A549 (cell line): ENCODE data around the gene WNT8B. TPM values are rescaled to one million over a fixed set of nuclear protein-coding genes. Genes with fewer than 3 reads are reported as not detected.
A peak's percentile ranks its signal among the peaks of the same experiment; 100 is the strongest.

Experiments used
- ATAC-seq, 2 experiments: fragments of 200-7000 bp in 1 of 2; fragments of >200 bp in 1 of 2; cut with Nextera tagmentation in 1 of 2; cut with Tn5 transposase in 1 of 2; 3 replicates each; pipeline versions ENCODE4 v1.8.0 to v1.9.1; 2018 to 2020; ENCODE audit warnings: mild to moderate bottlenecking in 1 of 2, moderate library complexity in 1 of 2
- CTCF ChIA-PET: fragments of 300-600 bp; sonication (Branson Sonifier 250); formaldehyde crosslinking; extraction: SDS; loops from one replicate; lab custom pipeline; 2021; ENCODE audit warnings: antibody characterized with exemption, inconsistent platforms; lab: Yijun Ruan, JAX
- POLR2A ChIA-PET: fragments of 350-600 bp; formaldehyde crosslinking; extraction: SDS; loops from one replicate; lab custom pipeline; 2021; ENCODE audit warnings: antibody characterized with exemption, inconsistent platforms; lab: Yijun Ruan, JAX
- DNase-seq, 2 experiments: peaks; one replicate each; pipeline versions ENCODE4 v3.0.0 to v3.0.0-alpha.2; 2011 to 2016; ENCODE audit warnings: low read depth in 1 of 2, low spot score in 1 of 2
- FAIRE-seq: peaks from 2 replicates; lab custom pipeline; 2011; peaks lifted over from hg19 to GRCh38; lab: Jason Lieb, UNC
- H3K27ac ChIP-seq, 2 experiments: fragments of >200 bp; sonication (Bioruptor Twin); formaldehyde crosslinking; 3 replicates each; pipeline ENCODE4 v1.5.1; 2016 to 2017
- H3K4me1 ChIP-seq: fragments of >200 bp; sonication (Bioruptor Twin); formaldehyde crosslinking; 3 replicates; pipeline ENCODE4 v1.6.1; 2016
- H3K4me2 ChIP-seq: fragments of >200 bp; sonication (Bioruptor Twin); formaldehyde crosslinking; 3 replicates; pipeline ENCODE4 v1.6.1; 2016
- H3K4me3 ChIP-seq: fragments of >200 bp; sonication (Bioruptor Twin); formaldehyde crosslinking; 3 replicates; pipeline ENCODE4 v1.5.1; 2016
- H3K9me3 ChIP-seq: fragments of >200 bp; sonication (Bioruptor Twin); formaldehyde crosslinking; 3 replicates; pipeline ENCODE4 v1.6.1; 2016
- BHLHE40 ChIP-seq: IDR thresholded peaks from 2 replicates; pipeline ENCODE4 v1.6.1; 2012; ENCODE audit warnings: low read depth, low read length, inconsistent platforms
- CBX2 ChIP-seq: fragments of 200-600 bp; sonication (generic); IDR thresholded peaks from 2 replicates; pipeline ENCODE4 v1.6.1; 2016; ENCODE audit warnings: low read depth, mild to moderate bottlenecking, borderline replicate concordance
- CBX8 ChIP-seq: fragments of 200-600 bp; sonication (generic); IDR thresholded peaks from 2 replicates; pipeline ENCODE4 v1.6.1; 2016
- CEBPB ChIP-seq, 2 experiments: fragments of >200 bp in 1 of 2; sonication (Bioruptor Twin) in 1 of 2; formaldehyde crosslinking in 1 of 2; IDR thresholded peaks; 2 replicates each; pipeline ENCODE4 v1.6.1; 2012 to 2016
- CHD2 ChIP-seq: fragments of 150-350 bp; IDR thresholded peaks from 2 replicates; pipeline ENCODE4 v1.6.1; 2014; ENCODE audit warnings: low read length; ENCODE audit not compliant: partially characterized antibody
- EHMT2 ChIP-seq: fragments of 200-600 bp; sonication (generic); IDR thresholded peaks from 2 replicates; pipeline ENCODE4 v1.6.1; 2016; ENCODE audit warnings: antibody characterized with exemption, low read depth, mild to moderate bottlenecking, moderate library complexity
- FOSL2 ChIP-seq, 2 experiments: fragments of 450-650 bp in 1 of 2; fragments of >200 bp in 1 of 2; sonication (Bioruptor Twin) in 1 of 2; formaldehyde crosslinking; IDR thresholded peaks; 2 replicates each; pipeline versions ENCODE4 v1.5.0 to v1.6.1; 2016 to 2020; ENCODE audit warnings: mild to moderate bottlenecking in 1 of 2, moderate library complexity in 1 of 2
- FOXS1 ChIP-seq: fragments of 250-450 bp; sonication (Bioruptor Pico); IDR thresholded peaks from 2 replicates; pipeline ENCODE4 v1.5.0; 2020; ENCODE audit warnings: mild to moderate bottlenecking, moderate library complexity
- HDAC2 ChIP-seq: fragments of 200-600 bp; sonication (generic); IDR thresholded peaks from 2 replicates; pipeline ENCODE4 v1.6.1; 2016
- HOXB13 ChIP-seq: fragments of 250-450 bp; sonication (Bioruptor Pico); IDR thresholded peaks from 2 replicates; pipeline ENCODE4 v1.5.0; 2020; ENCODE audit warnings: low read depth, mild to moderate bottlenecking, moderate library complexity
- JUN ChIP-seq, 2 experiments: fragments of >200 bp; sonication (Bioruptor Twin); formaldehyde crosslinking; IDR thresholded peaks; 2 replicates in 1 of 2; 3 replicates in 1 of 2; pipeline ENCODE4 v1.6.1; 2016 to 2017
- JUNB ChIP-seq: fragments of >200 bp; sonication (Bioruptor Twin); formaldehyde crosslinking; IDR thresholded peaks from 2 replicates; pipeline ENCODE4 v1.6.1; 2016
- KDM1A ChIP-seq: fragments of 200-600 bp; sonication (generic); IDR thresholded peaks from 2 replicates; pipeline ENCODE4 v1.6.1; 2016; ENCODE audit warnings: low read depth, mild to moderate bottlenecking
- KDM5A ChIP-seq: fragments of 200-600 bp; sonication (generic); IDR thresholded peaks from 2 replicates; pipeline ENCODE4 v1.6.1; 2016; ENCODE audit warnings: antibody characterized with exemption, mild to moderate bottlenecking
- MYC ChIP-seq: IDR thresholded peaks from 2 replicates; pipeline ENCODE4 v1.6.1; 2012; ENCODE audit warnings: mild to moderate bottlenecking, inconsistent platforms, low read length, improper control_type of control experiment, borderline replicate concordance
- NPAS2 ChIP-seq: fragments of 250-450 bp; sonication (Bioruptor Pico); IDR thresholded peaks from 2 replicates; pipeline ENCODE4 v1.8.0; 2022; ENCODE audit warnings: mild to moderate bottlenecking, moderate library complexity, borderline replicate concordance
- NR3C1 ChIP-seq: fragments of >200 bp; sonication (Bioruptor Twin); formaldehyde crosslinking; IDR thresholded peaks from 3 replicates; pipeline ENCODE4 v1.6.1; 2017
- POLR2A ChIP-seq: IDR thresholded peaks from 2 replicates; pipeline ENCODE4 v1.6.1; 2012; ENCODE audit warnings: mild to moderate bottlenecking, low read length
- RAD21 ChIP-seq, 2 experiments: fragments of >200 bp in 1 of 2; sonication (Bioruptor Twin) in 1 of 2; formaldehyde crosslinking in 1 of 2; IDR thresholded peaks in 1 of 2; conservative IDR thresholded peaks in 1 of 2; 2 replicates in 1 of 2; 3 replicates in 1 of 2; pipeline ENCODE4 v1.6.1; 2012 to 2018; ENCODE audit warnings: inconsistent platforms in 1 of 2
- SREBF2 ChIP-seq: fragments of 450-650 bp; IDR thresholded peaks from 2 replicates; pipeline ENCODE4 v1.6.1; 2014; ENCODE audit warnings: mild to moderate bottlenecking, moderate library complexity
- TFCP2L1 ChIP-seq: fragments of 250-450 bp; sonication (Bioruptor Pico); IDR thresholded peaks from 2 replicates; pipeline ENCODE4 v1.5.0; 2021; ENCODE audit warnings: mild to moderate bottlenecking
- ZSCAN20 ChIP-seq: fragments of 250-450 bp; sonication (Bioruptor Pico); IDR thresholded peaks from 2 replicates; pipeline ENCODE4 v1.8.0; 2022; ENCODE audit warnings: mild to moderate bottlenecking, moderate library complexity
- WGBS: methylation state at CpG from one replicate; pipeline ENCODE4 v1.1.6; 2017; ENCODE audit errors: missing lambda C conversion rate; 5-methylcytosine and 5-hydroxymethylcytosine counted together
- polyA plus RNA-seq, 4 experiments: library from polyadenylated mRNA; depleted of rRNA in 3 of 4; stranded (reverse); fragments of >200 nt; fragmentation: RNase III in 1 of 4; extraction: RNeasy Plus Mini Kit Qiagen cat#74134 plus additional on column Dnase treatment in 1 of 4; gene quantifications; 2 replicates in 3 of 4; 3 replicates in 1 of 4; pipeline ENCODE4 v1.2.3, GENCODE V29; 2011 to 2017
- TF ChIP-seq, protein P1 (sequence below): fragments of 250-450 bp; sonication (Bioruptor Pico); IDR thresholded peaks from 2 replicates; pipeline ENCODE4 v1.5.0; 2020; ENCODE audit warnings: low read depth, mild to moderate bottlenecking, moderate library complexity
- TF ChIP-seq, protein P2 (sequence below): IDR thresholded peaks from 2 replicates; pipeline ENCODE4 v1.6.1; 2012
- TF ChIP-seq, protein P3 (sequence below): fragments of 450-650 bp; IDR thresholded peaks from 2 replicates; pipeline ENCODE4 v1.6.1; 2014; ENCODE audit warnings: antibody characterized with exemption
- TF ChIP-seq, protein P4 (sequence below): fragments of 200-600 bp; sonication (generic); IDR thresholded peaks from 2 replicates; pipeline ENCODE4 v1.6.1; 2016; ENCODE audit warnings: antibody characterized with exemption, mild to moderate bottlenecking, moderate library complexity

The WNT8B gene
- polyA plus RNA-seq, 2 of the 4 experiments (the other 2 are of a cell fraction), result 0.04 to 0.05 TPM

DNA sequence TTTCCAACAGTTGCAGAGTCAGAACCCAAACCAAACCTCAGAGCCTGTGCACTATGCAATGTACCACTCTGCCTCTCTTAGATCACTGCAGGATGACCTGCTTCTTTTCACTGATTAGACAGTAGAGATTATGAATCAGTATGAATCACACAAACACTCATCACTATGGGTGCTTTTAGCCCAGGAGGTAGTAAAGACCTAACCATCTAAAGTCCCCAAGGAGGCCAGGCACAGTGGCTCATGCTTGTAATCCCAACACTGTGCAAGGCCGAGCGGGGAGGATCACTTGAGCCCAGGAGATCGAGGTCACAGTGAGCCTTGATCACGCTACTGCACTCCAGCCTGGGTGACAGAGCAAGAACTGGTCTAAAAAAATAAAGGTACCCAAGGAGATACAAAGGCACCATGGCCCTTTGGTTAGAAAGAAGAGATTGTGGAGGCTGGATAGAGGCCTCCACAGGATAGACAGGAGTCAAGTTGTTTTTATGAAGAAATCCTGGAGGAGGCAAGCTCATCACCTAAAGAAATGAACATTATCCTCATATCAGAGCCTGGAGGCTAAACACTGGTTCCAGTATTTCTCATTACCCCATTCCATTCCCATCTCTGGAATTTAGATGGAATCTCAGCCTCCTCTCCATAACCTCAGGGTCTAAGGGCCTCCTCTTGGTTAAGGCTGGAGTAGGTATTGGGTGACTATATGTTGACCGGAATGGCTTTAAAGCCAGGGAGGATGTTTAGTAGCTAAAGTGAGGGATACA is 44.0 kb downstream of the WNT8B start:
- Histone ChIP-seq H3K4me2 (no peak overlapping the region), H3K4me1 (peaks cover 10% of the 10 kb centered on the region; the same call in 2 of the 3 replicates), H3K4me3 (no peak overlapping the region), H3K27ac (0 out of 6 replicates have a peak overlapping the region, but pooled peaks of 1 of the 2 experiments have one; percentile 10), H3K9me3 (no peaks in the 10 kb centered on the region)
- ChIA-PET POLR2A (no interaction called here), CTCF (interaction anchor here (1.0 to 23.5 kb wide), 10 partner anchors 14 to 372 kb away, joined by 3 to 381 read pairs (median 34); partner anchors contain the start of genes PKD2L1, SCD and SEC31B)
- FAIRE-seq (no peak), DNase-seq (peak; percentile 11 to 35), ATAC-seq (peak; percentile 79 to 82; a peak in 5 of 6 replicates)
- TF ChIP-seq BHLHE40 (no peak), HDAC2 (no peak), FOSL2 (IDR thresholded peaks at IDR 0.05) (peak; percentile 54; the same call in 1 of the 2 replicates), FOSL2 (CRISPR knock-in tag; IDR thresholded peaks at IDR 0.05) (peak; percentile 58), KDM1A (no peak), JUNB (0 out of 2 replicates have a peak, but pooled peaks have one; percentile 18)
- TF ChIP-seq, protein P1, sequence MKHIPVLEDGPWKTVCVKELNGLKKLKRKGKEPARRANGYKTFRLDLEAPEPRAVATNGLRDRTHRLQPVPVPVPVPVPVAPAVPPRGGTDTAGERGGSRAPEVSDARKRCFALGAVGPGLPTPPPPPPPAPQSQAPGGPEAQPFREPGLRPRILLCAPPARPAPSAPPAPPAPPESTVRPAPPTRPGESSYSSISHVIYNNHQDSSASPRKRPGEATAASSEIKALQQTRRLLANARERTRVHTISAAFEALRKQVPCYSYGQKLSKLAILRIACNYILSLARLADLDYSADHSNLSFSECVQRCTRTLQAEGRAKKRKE, result no peak
- TF ChIP-seq, protein P2, sequence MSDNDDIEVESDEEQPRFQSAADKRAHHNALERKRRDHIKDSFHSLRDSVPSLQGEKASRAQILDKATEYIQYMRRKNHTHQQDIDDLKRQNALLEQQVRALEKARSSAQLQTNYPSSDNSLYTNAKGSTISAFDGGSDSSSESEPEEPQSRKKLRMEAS, result no peak
- TF ChIP-seq, protein P3, sequence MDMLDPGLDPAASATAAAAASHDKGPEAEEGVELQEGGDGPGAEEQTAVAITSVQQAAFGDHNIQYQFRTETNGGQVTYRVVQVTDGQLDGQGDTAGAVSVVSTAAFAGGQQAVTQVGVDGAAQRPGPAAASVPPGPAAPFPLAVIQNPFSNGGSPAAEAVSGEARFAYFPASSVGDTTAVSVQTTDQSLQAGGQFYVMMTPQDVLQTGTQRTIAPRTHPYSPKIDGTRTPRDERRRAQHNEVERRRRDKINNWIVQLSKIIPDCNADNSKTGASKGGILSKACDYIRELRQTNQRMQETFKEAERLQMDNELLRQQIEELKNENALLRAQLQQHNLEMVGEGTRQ, result no peak
- WGBS, result 75% methylated on average over 5 of the region's 5 CpGs

DNA sequence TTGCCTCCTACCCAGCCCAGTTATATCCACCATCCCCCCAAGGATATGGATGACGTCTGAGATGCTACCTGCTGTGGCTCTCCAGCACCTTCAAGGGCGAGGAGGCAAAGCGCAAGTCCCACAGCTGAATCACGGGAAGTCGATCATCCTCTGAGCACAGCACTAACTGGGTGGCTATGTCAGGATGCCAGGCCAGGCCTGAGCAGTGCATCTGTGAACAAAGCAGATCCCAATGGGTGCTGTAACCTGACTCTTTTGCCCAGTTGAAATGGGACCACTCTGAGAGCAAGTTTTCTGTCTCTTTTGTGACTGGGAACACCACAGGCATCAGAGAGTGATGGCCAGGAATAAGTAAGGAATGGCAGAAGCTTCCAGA is 44.5 kb downstream of the WNT8B start:
- no peak for ATAC-seq
- 76% methylated on average over 4 of the region's 5 CpGs for WGBS
- H3K4me3 ChIP-seq, result no peak overlapping the region
- no peak overlapping the region for H3K27ac ChIP-seq
- no peak for DNase-seq
- H3K9me3 ChIP-seq, result no peaks in the 10 kb centered on the region
- H3K4me1 ChIP-seq, result peaks cover 10% of the 10 kb centered on the region; the same call in 2 of the 3 replicates
- CTCF ChIA-PET, result interaction anchor here (1.0 to 23.5 kb wide), 16 partner anchors 13 to 371 kb away, joined by 3 to 381 read pairs (median 11); partner anchors contain the start of genes PKD2L1, SCD and SEC31B
- H3K4me2 ChIP-seq, result no peak overlapping the region
- no peak for FAIRE-seq
- POLR2A ChIA-PET, result no interaction called here
- TF ChIP-seq JUN (IDR thresholded peaks at IDR 0.05) (no peak), CBX2 (no peak), BHLHE40 (no peak), EHMT2 (no peak), SREBF2 (no peak), TFCP2L1 (CRISPR knock-in tag) (no peak), MYC (no peak), NR3C1 (no peak), FOXS1 (no peak), CEBPB (IDR thresholded peaks at IDR 0.05) (no peak), CHD2 (no peak)
- TF ChIP-seq, all 56 proteins: peak for 0

DNA sequence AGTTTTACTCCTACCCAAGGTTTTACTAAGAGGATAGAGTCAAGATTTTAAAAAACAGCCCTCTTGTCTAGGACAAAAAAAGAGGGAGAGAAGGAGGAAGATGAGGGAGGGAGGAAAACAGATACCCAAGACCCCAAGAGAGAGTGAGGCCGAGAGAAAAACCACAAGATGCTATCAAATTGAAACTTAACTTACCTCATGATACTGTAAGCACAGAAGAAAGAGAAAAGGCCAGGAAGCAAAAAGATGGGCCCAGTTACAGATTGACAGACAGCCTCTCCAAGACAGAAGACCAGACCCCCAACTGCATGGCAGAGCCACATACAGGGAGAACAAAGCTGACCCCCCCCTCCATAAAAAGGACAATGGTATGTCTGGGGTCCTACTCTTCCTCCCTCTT is 45.5 kb downstream of the WNT8B start:
- H3K9me3 ChIP-seq, result no peaks in the 10 kb centered on the region
- no peak for TF ChIP-seq NPAS2
- TF ChIP-seq, protein P2, result no peak
- TF ChIP-seq JUN (IDR thresholded peaks at IDR 0.05), result no peak
- TF ChIP-seq KDM5A, result no peak
- TF ChIP-seq TFCP2L1 (CRISPR knock-in tag), result no peak
- no peak for TF ChIP-seq CBX8
- TF ChIP-seq RAD21 (conservative IDR thresholded peaks at IDR 0.05 in 1 of 2, IDR thresholded peaks at IDR 0.05 in 1 of 2), result no peak
- TF ChIP-seq, protein P4, sequence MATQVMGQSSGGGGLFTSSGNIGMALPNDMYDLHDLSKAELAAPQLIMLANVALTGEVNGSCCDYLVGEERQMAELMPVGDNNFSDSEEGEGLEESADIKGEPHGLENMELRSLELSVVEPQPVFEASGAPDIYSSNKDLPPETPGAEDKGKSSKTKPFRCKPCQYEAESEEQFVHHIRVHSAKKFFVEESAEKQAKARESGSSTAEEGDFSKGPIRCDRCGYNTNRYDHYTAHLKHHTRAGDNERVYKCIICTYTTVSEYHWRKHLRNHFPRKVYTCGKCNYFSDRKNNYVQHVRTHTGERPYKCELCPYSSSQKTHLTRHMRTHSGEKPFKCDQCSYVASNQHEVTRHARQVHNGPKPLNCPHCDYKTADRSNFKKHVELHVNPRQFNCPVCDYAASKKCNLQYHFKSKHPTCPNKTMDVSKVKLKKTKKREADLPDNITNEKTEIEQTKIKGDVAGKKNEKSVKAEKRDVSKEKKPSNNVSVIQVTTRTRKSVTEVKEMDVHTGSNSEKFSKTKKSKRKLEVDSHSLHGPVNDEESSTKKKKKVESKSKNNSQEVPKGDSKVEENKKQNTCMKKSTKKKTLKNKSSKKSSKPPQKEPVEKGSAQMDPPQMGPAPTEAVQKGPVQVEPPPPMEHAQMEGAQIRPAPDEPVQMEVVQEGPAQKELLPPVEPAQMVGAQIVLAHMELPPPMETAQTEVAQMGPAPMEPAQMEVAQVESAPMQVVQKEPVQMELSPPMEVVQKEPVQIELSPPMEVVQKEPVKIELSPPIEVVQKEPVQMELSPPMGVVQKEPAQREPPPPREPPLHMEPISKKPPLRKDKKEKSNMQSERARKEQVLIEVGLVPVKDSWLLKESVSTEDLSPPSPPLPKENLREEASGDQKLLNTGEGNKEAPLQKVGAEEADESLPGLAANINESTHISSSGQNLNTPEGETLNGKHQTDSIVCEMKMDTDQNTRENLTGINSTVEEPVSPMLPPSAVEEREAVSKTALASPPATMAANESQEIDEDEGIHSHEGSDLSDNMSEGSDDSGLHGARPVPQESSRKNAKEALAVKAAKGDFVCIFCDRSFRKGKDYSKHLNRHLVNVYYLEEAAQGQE, result no peak
- TF ChIP-seq, protein P1, result no peak
- TF ChIP-seq POLR2A, result no peak
- TF ChIP-seq ZSCAN20 (CRISPR knock-in tag), result no peak
- no peak for TF ChIP-seq FOSL2 (IDR thresholded peaks at IDR 0.05)
- no peak for TF ChIP-seq FOSL2 (CRISPR knock-in tag; IDR thresholded peaks at IDR 0.05)
- TF ChIP-seq HOXB13, result no peak

More for the DNA sequence above, 45.5 kb downstream of the WNT8B start:
- Histone ChIP-seq H3K27ac (no peak overlapping the region), H3K4me2 (no peak overlapping the region), H3K4me3 (no peak overlapping the region), H3K4me1 (peaks cover 10% of the 10 kb centered on the region; the same call in 2 of the 3 replicates)
- 0% methylated on average over 1 of the region's 1 CpG for WGBS
- ChIA-PET POLR2A (interaction anchor here (1.0 kb wide), 1 partner anchor 135 kb away, joined by 4 read pairs; no protein-coding TSS in a partner anchor), CTCF (interaction anchor here (0.8 to 23.5 kb wide), 25 partner anchors 12 to 623 kb away, joined by 3 to 381 read pairs (median 5); partner anchors contain the start of genes PKD2L1, SCD and SEC31B)
- DNase-seq (no peak), ATAC-seq (peak in 1 of 2 experiments; percentile 44; a peak in 2 of 6 replicates), FAIRE-seq (no peak)
